ENCODE results near the gene PLCG1.

Gene PLCG1

GRCh38 chr20:41168281-41169161 is 31.2 kb downstream of the PLCG1 start:
- no peak for DNase-seq

GRCh38 chr20:41169162-41169690 is 31.9 kb downstream of the PLCG1 start:
- DNase-seq: no peak

- DNase-seq: no peak
These were observed 32.5 kb downstream of the PLCG1 start for GRCh38 chr20:41169791-41170351.

- no peak for DNase-seq
These were observed 33.2 kb downstream of the PLCG1 start for GRCh38 chr20:41170386-41171105.

GRCh38 chr20:41171736-41172295 is 34.5 kb downstream of the PLCG1 start:
- no peak for DNase-seq

- no peak for DNase-seq
These were observed 35.2 kb downstream of the PLCG1 start for GRCh38 chr20:41172296-41173140.

- peak; percentile 24 for DNase-seq
These were observed 35.9 kb downstream of the PLCG1 start for GRCh38 chr20:41173161-41173721.

GRCh38 chr20:41173791-41174341 is 36.5 kb downstream of the PLCG1 start:
- DNase-seq: no peak

- no peak for DNase-seq
These were observed 37.0 kb downstream of the PLCG1 start for GRCh38 chr20:41174373-41174772.

- DNase-seq: no peak
These were observed 37.4 kb downstream of the PLCG1 start for GRCh38 chr20:41174782-41175181.

GRCh38 chr20:41175201-41175651 is 37.9 kb downstream of the PLCG1 start:
- no peak for DNase-seq

GRCh38 chr20:41175727-41176330 is 38.5 kb downstream of the PLCG1 start:
- DNase-seq: no peak

GRCh38 chr20:41176711-41177552 is 39.6 kb downstream of the PLCG1 start:
- no peak for DNase-seq

GRCh38 chr20:41177636-41178035 is 40.3 kb downstream of the PLCG1 start:
- no peak for DNase-seq

- DNase-seq: no peak
These were observed 41.2 kb downstream of the PLCG1 start for GRCh38 chr20:41178495-41178894.

GRCh38 chr20:41178904-41179432 is 41.6 kb downstream of the PLCG1 start:
- no peak for DNase-seq

GRCh38 chr20:41179961-41180360 is 42.6 kb downstream of the PLCG1 start:
- no peak for DNase-seq

- no peak for DNase-seq
These were observed 43.4 kb downstream of the PLCG1 start for GRCh38 chr20:41180599-41181333.

- DNase-seq: no peak
These were observed 44.2 kb downstream of the PLCG1 start for GRCh38 chr20:41181567-41181966.
